Measurements from ENCODE around the gene SNX25. TPM values are rescaled to one million over a fixed set of nuclear protein-coding genes. Genes with fewer than 3 reads are reported as not detected.
"Not testable (repeated sequence)": the region's sequence is repeated elsewhere in the genome, so short reads cannot be mapped to it uniquely, and the experiment has no call there.

Gene SNX25
- total RNA-seq, 1 donor from 2014 or later, result 74.7 TPM

GRCh38 chr4:185235843-185236503 is 26.6 kb downstream of the SNX25 start:
- H3K27ac ChIP-seq, result no peak overlapping the region
- no peak for DNase-seq
- H3K27me3 ChIP-seq (ENCODE audit: low read depth), result no peaks in the 10 kb centered on the region
- no peaks in the 10 kb centered on the region for H3K36me3 ChIP-seq
- H3K9me3 ChIP-seq, result no peaks in the 10 kb centered on the region
- no peak for TF ChIP-seq CTCF (IDR thresholded peaks at IDR 0.05)
- peak; percentile 82 to 88 for ATAC-seq
- H3K4me1 ChIP-seq, result no peaks in the 10 kb centered on the region
- H3K4me3 ChIP-seq, result no peak overlapping the region
- intact Hi-C loops (cut with DNase I), result no loop called here

- ATAC-seq, result peak in 1 of 2 donors; percentile 44
- no peaks in the 10 kb centered on the region for H3K27me3 ChIP-seq (ENCODE audit: low read depth)
- intact Hi-C loops (cut with DNase I), result no loop called here
Observed at GRCh38 chr4:185237175-185237574, 27.8 kb downstream of the SNX25 start.

GRCh38 chr4:185238215-185238681 is 28.9 kb downstream of the SNX25 start:
- no peaks in the 10 kb centered on the region for H3K4me1 ChIP-seq
- no peak overlapping the region for H3K4me3 ChIP-seq
- no peak overlapping the region for H3K27ac ChIP-seq
- ATAC-seq (no peak), DNase-seq (no peak)
- H3K27me3 ChIP-seq (ENCODE audit: low read depth), result no peaks in the 10 kb centered on the region
- intact Hi-C loops (cut with DNase I), result no loop called here
- H3K9me3 ChIP-seq, result no peaks in the 10 kb centered on the region
- H3K36me3 ChIP-seq, result no peaks in the 10 kb centered on the region
- TF ChIP-seq CTCF (IDR thresholded peaks at IDR 0.05), result no peak

More at GRCh38 chr4:185237175-185237574, 27.8 kb downstream of the SNX25 start:
- H3K36me3 ChIP-seq, result no peaks in the 10 kb centered on the region
- TF ChIP-seq CTCF (IDR thresholded peaks at IDR 0.05), result no peak
- no peaks in the 10 kb centered on the region for H3K9me3 ChIP-seq
- no peak for DNase-seq
- no peak overlapping the region for H3K27ac ChIP-seq
- H3K4me1 ChIP-seq, result no peaks in the 10 kb centered on the region
- no peak overlapping the region for H3K4me3 ChIP-seq

GRCh38 chr4:185238750-185239149 is 29.4 kb downstream of the SNX25 start:
- Histone ChIP-seq H3K36me3 (no peaks in the 10 kb centered on the region), H3K4me3 (no peak overlapping the region), H3K27ac (no peak overlapping the region), H3K9me3 (no peaks in the 10 kb centered on the region), H3K27me3 (ENCODE audit: low read depth) (no peaks in the 10 kb centered on the region), H3K4me1 (no peaks in the 10 kb centered on the region)
- intact Hi-C loops (cut with DNase I), result no loop called here
- TF ChIP-seq CTCF (IDR thresholded peaks at IDR 0.05), result no peak
- ATAC-seq (no peak), DNase-seq (no peak)

GRCh38 chr4:185240486-185240885 is 31.1 kb downstream of the SNX25 start:
- DNase-seq; H3K27me3 ChIP-seq (ENCODE audit: low read depth); intact Hi-C loops (cut with DNase I); H3K36me3 ChIP-seq; H3K9me3 ChIP-seq; ATAC-seq; H3K27ac ChIP-seq; H3K4me3 ChIP-seq: not testable (repeated sequence)
- H3K4me1 ChIP-seq, result peaks cover 10% of the 10 kb centered on the region

- H3K27ac ChIP-seq, result no peak overlapping the region
- peaks cover 3% of the 10 kb centered on the region for H3K36me3 ChIP-seq
- no peak for TF ChIP-seq CTCF (IDR thresholded peaks at IDR 0.05)
- peaks cover 10% of the 10 kb centered on the region for H3K4me1 ChIP-seq
- intact Hi-C loops (cut with DNase I), result no loop called here
- DNase-seq, result no peak
- no peak overlapping the region for H3K4me3 ChIP-seq
- ATAC-seq, result peak in 1 of 2 donors; percentile 12
- H3K27me3 ChIP-seq (ENCODE audit: low read depth), result no peaks in the 10 kb centered on the region
- H3K9me3 ChIP-seq, result no peaks in the 10 kb centered on the region
Observed at GRCh38 chr4:185242749-185243533, 33.5 kb downstream of the SNX25 start.

Measured in lower lobe of right lung (tissue), 2 donors.